Progenitor cell of endocrine pancreas (in vitro differentiated cells): ENCODE results near the gene PRDM16. TPM values are rescaled to one million over a fixed set of nuclear protein-coding genes. Genes with fewer than 3 reads are reported as not detected.
A peak's percentile ranks its signal among the peaks of the same experiment; 100 is the strongest.

Experiments
- DNase-seq: peaks from one replicate; pipeline ENCODE4 v3.0.0; 2021; ENCODE audit warnings: low spot score; ENCODE audit not compliant: unreplicated experiment
- H3K27ac Mint-ChIP-seq: 2 replicates; pipeline ENCODE4 v1.8.0; 2021; ENCODE audit warnings: mild to moderate bottlenecking, moderate library complexity, mixed read lengths
- H3K27me3 Mint-ChIP-seq: 2 replicates; pipeline ENCODE4 v1.8.0; 2021; ENCODE audit warnings: mixed read lengths
- H3K36me3 Mint-ChIP-seq: 2 replicates; pipeline ENCODE4 v1.8.0; 2022; ENCODE audit warnings: mixed read lengths; ENCODE audit not compliant: insufficient read depth
- H3K4me1 Mint-ChIP-seq: 2 replicates; pipeline ENCODE4 v1.8.0; 2021; ENCODE audit warnings: low read depth, mixed read lengths
- H3K4me3 Mint-ChIP-seq: 2 replicates; pipeline ENCODE4 v1.8.0; 2021; ENCODE audit warnings: low read depth, mild to moderate bottlenecking, moderate library complexity, mixed read lengths
- H3K9me3 Mint-ChIP-seq: 2 replicates; pipeline ENCODE4 v1.8.0; 2021; ENCODE audit warnings: low read depth, mixed read lengths
- total RNA-seq: library from RNA; stranded (reverse); gene quantifications from 2 replicates; pipeline ENCODE4 v1.2.1, GENCODE V29; 2021
- TF ChIP-seq, protein P1 (sequence below): fragments of 200-600 bp; sonication (generic); IDR thresholded peaks from one replicate; pipeline ENCODE4 v1.5.0; 2021; ENCODE audit warnings: antibody characterized with exemption, mild to moderate bottlenecking; ENCODE audit not compliant: unreplicated experiment

Gene PRDM16
- total RNA-seq, 1 donor from 2014 or later = 69.1 TPM

DNA sequence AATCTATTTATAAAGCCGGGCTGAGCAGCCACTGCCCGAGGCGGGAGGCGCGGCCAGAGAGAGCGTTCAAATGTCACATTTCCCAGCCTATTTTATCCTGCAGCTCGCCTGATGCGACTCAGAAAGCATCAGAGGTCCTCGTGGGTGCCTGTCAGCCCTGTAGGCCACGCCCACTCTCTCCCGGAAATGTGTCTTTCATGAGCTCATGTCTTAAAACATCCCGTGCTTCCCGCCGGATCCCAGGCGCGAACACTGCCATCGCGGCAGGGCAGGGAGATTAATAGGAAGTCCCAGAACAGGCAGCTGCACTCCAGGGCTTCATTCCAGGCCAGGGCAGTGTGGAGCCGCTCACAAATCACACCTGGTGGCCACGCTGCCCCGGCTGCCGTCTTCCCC, 117.5 kb downstream of the PRDM16 start:
- no peak for DNase-seq
- H3K4me3 Mint-ChIP-seq = no peak overlapping the region
- peaks cover 2% of the 10 kb centered on the region for H3K36me3 Mint-ChIP-seq
- TF ChIP-seq, protein P1, sequence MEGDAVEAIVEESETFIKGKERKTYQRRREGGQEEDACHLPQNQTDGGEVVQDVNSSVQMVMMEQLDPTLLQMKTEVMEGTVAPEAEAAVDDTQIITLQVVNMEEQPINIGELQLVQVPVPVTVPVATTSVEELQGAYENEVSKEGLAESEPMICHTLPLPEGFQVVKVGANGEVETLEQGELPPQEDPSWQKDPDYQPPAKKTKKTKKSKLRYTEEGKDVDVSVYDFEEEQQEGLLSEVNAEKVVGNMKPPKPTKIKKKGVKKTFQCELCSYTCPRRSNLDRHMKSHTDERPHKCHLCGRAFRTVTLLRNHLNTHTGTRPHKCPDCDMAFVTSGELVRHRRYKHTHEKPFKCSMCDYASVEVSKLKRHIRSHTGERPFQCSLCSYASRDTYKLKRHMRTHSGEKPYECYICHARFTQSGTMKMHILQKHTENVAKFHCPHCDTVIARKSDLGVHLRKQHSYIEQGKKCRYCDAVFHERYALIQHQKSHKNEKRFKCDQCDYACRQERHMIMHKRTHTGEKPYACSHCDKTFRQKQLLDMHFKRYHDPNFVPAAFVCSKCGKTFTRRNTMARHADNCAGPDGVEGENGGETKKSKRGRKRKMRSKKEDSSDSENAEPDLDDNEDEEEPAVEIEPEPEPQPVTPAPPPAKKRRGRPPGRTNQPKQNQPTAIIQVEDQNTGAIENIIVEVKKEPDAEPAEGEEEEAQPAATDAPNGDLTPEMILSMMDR = no peak
- H3K27ac Mint-ChIP-seq = peak overlapping the region; percentile 78
- no peaks in the 10 kb centered on the region for H3K27me3 Mint-ChIP-seq
- peaks cover 74% of the 10 kb centered on the region for H3K4me1 Mint-ChIP-seq
- H3K9me3 Mint-ChIP-seq = no peaks in the 10 kb centered on the region

GRCh38 chr1:3187415-3188149, 118.6 kb downstream of the PRDM16 start:
- H3K9me3 Mint-ChIP-seq = no peaks in the 10 kb centered on the region
- peak overlapping the region; percentile 33 for H3K4me3 Mint-ChIP-seq
- DNase-seq = no peak
- TF ChIP-seq, protein P1 = no peak
- no peaks in the 10 kb centered on the region for H3K27me3 Mint-ChIP-seq
- H3K36me3 Mint-ChIP-seq = peaks cover 2% of the 10 kb centered on the region
- H3K4me1 Mint-ChIP-seq = peaks cover 80% of the 10 kb centered on the region
- H3K27ac Mint-ChIP-seq = peak overlapping the region; percentile 92

- H3K27me3 Mint-ChIP-seq = peaks cover 3% of the 10 kb centered on the region
- DNase-seq = no peak
- TF ChIP-seq, protein P1 = peak; percentile 29
- H3K27ac Mint-ChIP-seq = peak overlapping the region; percentile 92
- peak overlapping the region; percentile 33 for H3K4me3 Mint-ChIP-seq
- H3K9me3 Mint-ChIP-seq = no peaks in the 10 kb centered on the region
- H3K36me3 Mint-ChIP-seq = peaks cover 4% of the 10 kb centered on the region
- peaks cover 77% of the 10 kb centered on the region for H3K4me1 Mint-ChIP-seq
Observed at GRCh38 chr1:3188150-3188971, 119.4 kb downstream of the PRDM16 start.

DNA sequence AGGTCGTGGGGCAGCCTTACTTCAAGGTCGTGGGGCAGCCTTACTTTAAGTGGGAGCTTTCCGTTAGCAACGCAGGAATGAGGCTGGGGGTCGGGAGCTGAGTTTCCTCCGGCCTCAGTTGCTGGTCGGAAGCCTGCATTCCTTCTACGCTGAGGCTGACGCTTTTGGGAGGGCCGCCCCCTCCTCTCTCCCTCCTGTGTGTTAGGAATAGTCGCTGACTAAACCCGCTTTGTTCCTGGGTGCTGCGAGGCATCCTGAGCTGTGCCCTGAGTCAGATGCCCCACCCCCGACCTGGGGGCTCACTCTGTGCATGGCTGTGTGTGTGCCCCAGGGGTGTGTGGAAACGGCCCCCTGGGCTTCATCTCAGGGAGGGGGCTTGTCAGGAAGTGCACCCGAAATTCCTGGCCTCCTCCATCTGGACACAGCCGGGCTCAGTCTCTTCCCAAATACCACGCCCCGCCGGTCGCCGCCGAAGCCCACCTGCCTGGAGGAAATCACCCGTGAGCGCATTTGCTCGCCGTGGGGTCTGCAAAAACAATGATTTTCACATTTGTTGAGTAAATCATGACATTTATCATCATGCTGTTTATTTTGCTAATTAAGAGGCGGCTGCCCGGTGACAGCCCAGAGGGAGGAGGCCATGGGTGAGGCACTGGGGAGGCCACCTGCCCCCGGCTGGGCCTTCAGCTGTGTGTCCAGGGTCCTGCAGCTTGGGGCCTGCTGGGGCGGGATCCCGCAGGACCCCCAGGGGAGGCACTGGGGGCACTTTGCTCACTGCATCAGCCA, 121.4 kb downstream of the PRDM16 start:
- TF ChIP-seq, protein P1 = no peak
- H3K27ac Mint-ChIP-seq = peak overlapping the region; percentile 77
- peaks cover 9% of the 10 kb centered on the region for H3K36me3 Mint-ChIP-seq
- peaks cover 56% of the 10 kb centered on the region for H3K4me1 Mint-ChIP-seq
- H3K4me3 Mint-ChIP-seq = no peak overlapping the region
- DNase-seq = no peak
- H3K9me3 Mint-ChIP-seq = no peaks in the 10 kb centered on the region
- H3K27me3 Mint-ChIP-seq = peaks cover 3% of the 10 kb centered on the region

DNA sequence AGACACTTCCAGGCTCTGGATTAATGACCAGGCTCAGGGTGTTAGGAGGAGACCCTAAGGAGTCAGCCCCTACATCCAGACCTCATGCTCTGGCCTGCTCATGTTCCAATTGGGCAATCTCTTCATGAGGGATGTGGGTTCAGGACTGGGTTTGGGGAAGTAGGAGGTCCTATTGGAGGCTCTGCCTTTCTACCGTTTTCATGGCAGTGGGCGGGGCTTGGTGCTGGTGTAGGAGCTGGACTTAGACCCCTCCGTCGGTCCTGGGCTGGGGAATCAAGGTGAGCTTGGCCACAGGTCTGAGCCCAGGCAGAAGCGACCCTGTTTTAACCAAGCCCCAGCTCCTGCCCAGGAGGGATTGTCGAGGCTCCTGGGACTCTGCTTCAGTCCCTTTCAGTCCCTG, 123.4 kb downstream of the PRDM16 start:
- no peak overlapping the region for H3K27ac Mint-ChIP-seq
- H3K27me3 Mint-ChIP-seq = peaks cover 3% of the 10 kb centered on the region
- H3K36me3 Mint-ChIP-seq = peaks cover 8% of the 10 kb centered on the region
- DNase-seq = no peak
- no peak overlapping the region for H3K4me3 Mint-ChIP-seq
- TF ChIP-seq, protein P1 = no peak
- no peaks in the 10 kb centered on the region for H3K9me3 Mint-ChIP-seq
- peaks cover 48% of the 10 kb centered on the region for H3K4me1 Mint-ChIP-seq
